ENCODE measurements around the gene ACSM6. TPM values are rescaled to one million over a fixed set of nuclear protein-coding genes. Genes with fewer than 3 reads are reported as not detected.

Gene ACSM6
- total RNA-seq, 1 experiment from 2014 or later, result not detected

DNA sequence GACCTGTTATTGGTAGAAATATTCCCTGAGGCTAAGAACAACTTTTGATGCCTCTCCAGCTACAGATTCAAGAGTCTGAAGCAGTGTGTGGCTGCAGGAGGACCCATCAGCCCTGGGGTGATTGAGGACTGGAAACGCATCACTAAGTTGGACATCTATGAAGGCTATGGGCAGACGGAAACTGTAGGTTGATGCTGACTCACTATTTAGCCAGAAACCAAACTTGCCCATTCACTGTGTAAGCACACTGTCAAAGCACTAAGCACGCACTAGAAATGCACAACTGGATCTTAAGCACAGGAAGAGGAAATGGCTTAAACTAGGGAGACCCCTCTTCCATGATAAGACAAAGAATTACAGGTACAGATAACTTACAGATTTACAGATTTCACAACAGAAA, 20.8 kb downstream of the ACSM6 start (continued):
- TF ChIP-seq, protein P1, sequence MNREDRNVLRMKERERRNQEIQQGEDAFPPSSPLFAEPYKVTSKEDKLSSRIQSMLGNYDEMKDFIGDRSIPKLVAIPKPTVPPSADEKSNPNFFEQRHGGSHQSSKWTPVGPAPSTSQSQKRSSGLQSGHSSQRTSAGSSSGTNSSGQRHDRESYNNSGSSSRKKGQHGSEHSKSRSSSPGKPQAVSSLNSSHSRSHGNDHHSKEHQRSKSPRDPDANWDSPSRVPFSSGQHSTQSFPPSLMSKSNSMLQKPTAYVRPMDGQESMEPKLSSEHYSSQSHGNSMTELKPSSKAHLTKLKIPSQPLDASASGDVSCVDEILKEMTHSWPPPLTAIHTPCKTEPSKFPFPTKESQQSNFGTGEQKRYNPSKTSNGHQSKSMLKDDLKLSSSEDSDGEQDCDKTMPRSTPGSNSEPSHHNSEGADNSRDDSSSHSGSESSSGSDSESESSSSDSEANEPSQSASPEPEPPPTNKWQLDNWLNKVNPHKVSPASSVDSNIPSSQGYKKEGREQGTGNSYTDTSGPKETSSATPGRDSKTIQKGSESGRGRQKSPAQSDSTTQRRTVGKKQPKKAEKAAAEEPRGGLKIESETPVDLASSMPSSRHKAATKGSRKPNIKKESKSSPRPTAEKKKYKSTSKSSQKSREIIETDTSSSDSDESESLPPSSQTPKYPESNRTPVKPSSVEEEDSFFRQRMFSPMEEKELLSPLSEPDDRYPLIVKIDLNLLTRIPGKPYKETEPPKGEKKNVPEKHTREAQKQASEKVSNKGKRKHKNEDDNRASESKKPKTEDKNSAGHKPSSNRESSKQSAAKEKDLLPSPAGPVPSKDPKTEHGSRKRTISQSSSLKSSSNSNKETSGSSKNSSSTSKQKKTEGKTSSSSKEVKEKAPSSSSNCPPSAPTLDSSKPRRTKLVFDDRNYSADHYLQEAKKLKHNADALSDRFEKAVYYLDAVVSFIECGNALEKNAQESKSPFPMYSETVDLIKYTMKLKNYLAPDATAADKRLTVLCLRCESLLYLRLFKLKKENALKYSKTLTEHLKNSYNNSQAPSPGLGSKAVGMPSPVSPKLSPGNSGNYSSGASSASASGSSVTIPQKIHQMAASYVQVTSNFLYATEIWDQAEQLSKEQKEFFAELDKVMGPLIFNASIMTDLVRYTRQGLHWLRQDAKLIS (CRISPR knock-in tag; IDR thresholded peaks at IDR 0.05; ENCODE audit: borderline replicate concordance), result no peak
- TF ChIP-seq ZBTB21 (CRISPR knock-in tag; IDR thresholded peaks at IDR 0.05; ENCODE audit: borderline replicate concordance) (no peak), SMAD4 (CRISPR knock-in tag; IDR thresholded peaks at IDR 0.05) (no peak)
- TF ChIP-seq, protein P2, sequence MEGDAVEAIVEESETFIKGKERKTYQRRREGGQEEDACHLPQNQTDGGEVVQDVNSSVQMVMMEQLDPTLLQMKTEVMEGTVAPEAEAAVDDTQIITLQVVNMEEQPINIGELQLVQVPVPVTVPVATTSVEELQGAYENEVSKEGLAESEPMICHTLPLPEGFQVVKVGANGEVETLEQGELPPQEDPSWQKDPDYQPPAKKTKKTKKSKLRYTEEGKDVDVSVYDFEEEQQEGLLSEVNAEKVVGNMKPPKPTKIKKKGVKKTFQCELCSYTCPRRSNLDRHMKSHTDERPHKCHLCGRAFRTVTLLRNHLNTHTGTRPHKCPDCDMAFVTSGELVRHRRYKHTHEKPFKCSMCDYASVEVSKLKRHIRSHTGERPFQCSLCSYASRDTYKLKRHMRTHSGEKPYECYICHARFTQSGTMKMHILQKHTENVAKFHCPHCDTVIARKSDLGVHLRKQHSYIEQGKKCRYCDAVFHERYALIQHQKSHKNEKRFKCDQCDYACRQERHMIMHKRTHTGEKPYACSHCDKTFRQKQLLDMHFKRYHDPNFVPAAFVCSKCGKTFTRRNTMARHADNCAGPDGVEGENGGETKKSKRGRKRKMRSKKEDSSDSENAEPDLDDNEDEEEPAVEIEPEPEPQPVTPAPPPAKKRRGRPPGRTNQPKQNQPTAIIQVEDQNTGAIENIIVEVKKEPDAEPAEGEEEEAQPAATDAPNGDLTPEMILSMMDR (IDR thresholded peaks at IDR 0.05), result no peak
- TF ChIP-seq, protein P3, sequence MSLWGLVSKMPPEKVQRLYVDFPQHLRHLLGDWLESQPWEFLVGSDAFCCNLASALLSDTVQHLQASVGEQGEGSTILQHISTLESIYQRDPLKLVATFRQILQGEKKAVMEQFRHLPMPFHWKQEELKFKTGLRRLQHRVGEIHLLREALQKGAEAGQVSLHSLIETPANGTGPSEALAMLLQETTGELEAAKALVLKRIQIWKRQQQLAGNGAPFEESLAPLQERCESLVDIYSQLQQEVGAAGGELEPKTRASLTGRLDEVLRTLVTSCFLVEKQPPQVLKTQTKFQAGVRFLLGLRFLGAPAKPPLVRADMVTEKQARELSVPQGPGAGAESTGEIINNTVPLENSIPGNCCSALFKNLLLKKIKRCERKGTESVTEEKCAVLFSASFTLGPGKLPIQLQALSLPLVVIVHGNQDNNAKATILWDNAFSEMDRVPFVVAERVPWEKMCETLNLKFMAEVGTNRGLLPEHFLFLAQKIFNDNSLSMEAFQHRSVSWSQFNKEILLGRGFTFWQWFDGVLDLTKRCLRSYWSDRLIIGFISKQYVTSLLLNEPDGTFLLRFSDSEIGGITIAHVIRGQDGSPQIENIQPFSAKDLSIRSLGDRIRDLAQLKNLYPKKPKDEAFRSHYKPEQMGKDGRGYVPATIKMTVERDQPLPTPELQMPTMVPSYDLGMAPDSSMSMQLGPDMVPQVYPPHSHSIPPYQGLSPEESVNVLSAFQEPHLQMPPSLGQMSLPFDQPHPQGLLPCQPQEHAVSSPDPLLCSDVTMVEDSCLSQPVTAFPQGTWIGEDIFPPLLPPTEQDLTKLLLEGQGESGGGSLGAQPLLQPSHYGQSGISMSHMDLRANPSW (CRISPR knock-in tag; conservative IDR thresholded peaks at IDR 0.05; ENCODE audit: low read depth), result no peak

DNA sequence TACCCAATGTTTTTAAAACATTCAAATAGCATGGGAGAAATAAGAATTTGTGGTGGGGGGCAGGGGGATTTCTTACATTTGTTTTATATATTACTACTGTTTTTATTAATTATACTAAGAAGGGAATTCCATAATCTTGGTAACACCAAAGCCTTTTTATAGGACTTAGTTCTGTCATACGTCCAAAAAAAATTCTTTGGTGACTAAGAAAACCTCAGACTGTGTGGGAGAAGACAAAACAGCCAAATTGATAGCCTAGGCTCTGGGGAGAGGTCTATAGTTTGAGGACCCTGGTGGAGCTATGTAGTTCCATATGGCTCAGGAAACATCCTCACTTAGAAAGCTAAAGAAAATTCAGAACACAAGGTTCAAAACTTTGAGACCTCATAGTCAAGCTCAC, 23.4 kb downstream of the ACSM6 start:
- H3K4me3 Mint-ChIP-seq, result no peak overlapping the region
- CTCF ChIA-PET, result interaction anchor here (0.8 to 1.1 kb wide), 2 partner anchors 26 to 29 kb away, joined by 3 to 4 read pairs; no protein-coding TSS in a partner anchor
- no peaks in the 10 kb centered on the region for H3K27me3 Mint-ChIP-seq (ENCODE audit: low read depth)
- no peak for ATAC-seq
- peaks cover 33% of the 10 kb centered on the region for H3K36me3 Mint-ChIP-seq
- peaks cover 42% of the 10 kb centered on the region for H3K4me1 Mint-ChIP-seq
- 0 out of 2 replicates have a peak overlapping the region, but pooled peaks have one; percentile 58 for H3K27ac Mint-ChIP-seq
- H3K9me3 Mint-ChIP-seq, result peaks cover 20% of the 10 kb centered on the region
- POLR2A ChIA-PET, result no interaction called here
- TF ChIP-seq, protein P4, sequence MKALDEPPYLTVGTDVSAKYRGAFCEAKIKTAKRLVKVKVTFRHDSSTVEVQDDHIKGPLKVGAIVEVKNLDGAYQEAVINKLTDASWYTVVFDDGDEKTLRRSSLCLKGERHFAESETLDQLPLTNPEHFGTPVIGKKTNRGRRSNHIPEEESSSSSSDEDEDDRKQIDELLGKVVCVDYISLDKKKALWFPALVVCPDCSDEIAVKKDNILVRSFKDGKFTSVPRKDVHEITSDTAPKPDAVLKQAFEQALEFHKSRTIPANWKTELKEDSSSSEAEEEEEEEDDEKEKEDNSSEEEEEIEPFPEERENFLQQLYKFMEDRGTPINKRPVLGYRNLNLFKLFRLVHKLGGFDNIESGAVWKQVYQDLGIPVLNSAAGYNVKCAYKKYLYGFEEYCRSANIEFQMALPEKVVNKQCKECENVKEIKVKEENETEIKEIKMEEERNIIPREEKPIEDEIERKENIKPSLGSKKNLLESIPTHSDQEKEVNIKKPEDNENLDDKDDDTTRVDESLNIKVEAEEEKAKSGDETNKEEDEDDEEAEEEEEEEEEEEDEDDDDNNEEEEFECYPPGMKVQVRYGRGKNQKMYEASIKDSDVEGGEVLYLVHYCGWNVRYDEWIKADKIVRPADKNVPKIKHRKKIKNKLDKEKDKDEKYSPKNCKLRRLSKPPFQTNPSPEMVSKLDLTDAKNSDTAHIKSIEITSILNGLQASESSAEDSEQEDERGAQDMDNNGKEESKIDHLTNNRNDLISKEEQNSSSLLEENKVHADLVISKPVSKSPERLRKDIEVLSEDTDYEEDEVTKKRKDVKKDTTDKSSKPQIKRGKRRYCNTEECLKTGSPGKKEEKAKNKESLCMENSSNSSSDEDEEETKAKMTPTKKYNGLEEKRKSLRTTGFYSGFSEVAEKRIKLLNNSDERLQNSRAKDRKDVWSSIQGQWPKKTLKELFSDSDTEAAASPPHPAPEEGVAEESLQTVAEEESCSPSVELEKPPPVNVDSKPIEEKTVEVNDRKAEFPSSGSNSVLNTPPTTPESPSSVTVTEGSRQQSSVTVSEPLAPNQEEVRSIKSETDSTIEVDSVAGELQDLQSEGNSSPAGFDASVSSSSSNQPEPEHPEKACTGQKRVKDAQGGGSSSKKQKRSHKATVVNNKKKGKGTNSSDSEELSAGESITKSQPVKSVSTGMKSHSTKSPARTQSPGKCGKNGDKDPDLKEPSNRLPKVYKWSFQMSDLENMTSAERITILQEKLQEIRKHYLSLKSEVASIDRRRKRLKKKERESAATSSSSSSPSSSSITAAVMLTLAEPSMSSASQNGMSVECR (CRISPR knock-in tag; IDR thresholded peaks at IDR 0.05; ENCODE audit: borderline replicate concordance), result no peak
- no peak for TF ChIP-seq IRF2 (CRISPR knock-in tag; IDR thresholded peaks at IDR 0.05; ENCODE audit: borderline replicate concordance, low read depth)
- TF ChIP-seq PRRX2 (CRISPR knock-in tag; IDR thresholded peaks at IDR 0.05), result no peak
- no peak for TF ChIP-seq ATF1 (CRISPR knock-in tag; IDR thresholded peaks at IDR 0.05)
- TF ChIP-seq, protein P5, sequence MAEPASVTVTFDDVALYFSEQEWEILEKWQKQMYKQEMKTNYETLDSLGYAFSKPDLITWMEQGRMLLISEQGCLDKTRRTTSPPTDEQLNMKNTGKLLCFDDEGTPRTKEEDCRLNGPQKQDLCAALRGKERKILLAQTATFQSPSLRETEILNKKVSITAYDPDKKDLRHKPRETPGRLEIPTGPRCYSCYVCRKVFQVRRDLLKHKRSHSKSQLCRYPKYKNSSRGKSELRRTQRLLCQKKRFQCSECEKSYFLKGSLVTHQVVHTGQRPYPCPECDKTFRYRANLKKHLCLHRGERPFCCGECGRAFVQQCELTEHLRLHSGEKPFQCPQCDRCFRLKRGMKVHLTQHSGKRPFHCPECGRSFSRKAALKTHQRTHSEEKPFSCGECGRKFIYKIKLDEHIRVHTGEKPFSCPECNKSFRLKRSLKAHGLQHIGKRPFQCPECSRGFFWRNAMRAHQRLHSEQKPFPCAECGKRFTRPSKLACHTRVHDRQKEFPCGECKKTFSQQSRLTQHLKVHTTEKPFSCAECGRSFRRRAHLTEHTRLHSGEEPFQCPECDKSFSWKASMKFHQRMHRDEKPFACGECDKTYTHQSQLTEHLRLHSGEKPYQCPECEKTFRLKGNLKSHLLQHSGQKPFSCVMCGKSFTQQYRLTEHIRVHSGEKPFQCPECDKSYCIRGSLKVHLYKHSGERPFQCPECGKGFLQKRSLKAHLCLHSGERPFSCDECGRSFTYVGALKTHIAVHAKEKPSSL (CRISPR knock-in tag; conservative IDR thresholded peaks at IDR 0.05), result no peak
- TF ChIP-seq, protein P6, sequence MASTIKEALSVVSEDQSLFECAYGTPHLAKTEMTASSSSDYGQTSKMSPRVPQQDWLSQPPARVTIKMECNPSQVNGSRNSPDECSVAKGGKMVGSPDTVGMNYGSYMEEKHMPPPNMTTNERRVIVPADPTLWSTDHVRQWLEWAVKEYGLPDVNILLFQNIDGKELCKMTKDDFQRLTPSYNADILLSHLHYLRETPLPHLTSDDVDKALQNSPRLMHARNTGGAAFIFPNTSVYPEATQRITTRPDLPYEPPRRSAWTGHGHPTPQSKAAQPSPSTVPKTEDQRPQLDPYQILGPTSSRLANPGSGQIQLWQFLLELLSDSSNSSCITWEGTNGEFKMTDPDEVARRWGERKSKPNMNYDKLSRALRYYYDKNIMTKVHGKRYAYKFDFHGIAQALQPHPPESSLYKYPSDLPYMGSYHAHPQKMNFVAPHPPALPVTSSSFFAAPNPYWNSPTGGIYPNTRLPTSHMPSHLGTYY (CRISPR knock-in tag; IDR thresholded peaks at IDR 0.05), result no peak
- TF ChIP-seq, protein P7, sequence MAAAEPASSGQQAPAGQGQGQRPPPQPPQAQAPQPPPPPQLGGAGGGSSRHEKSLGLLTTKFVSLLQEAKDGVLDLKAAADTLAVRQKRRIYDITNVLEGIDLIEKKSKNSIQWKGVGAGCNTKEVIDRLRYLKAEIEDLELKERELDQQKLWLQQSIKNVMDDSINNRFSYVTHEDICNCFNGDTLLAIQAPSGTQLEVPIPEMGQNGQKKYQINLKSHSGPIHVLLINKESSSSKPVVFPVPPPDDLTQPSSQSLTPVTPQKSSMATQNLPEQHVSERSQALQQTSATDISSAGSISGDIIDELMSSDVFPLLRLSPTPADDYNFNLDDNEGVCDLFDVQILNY (CRISPR knock-in tag; IDR thresholded peaks at IDR 0.05), result no peak
- no peak for TF ChIP-seq ZNF317 (CRISPR knock-in tag; IDR thresholded peaks at IDR 0.05; ENCODE audit: borderline replicate concordance, low read depth)
- TF ChIP-seq, protein P8, sequence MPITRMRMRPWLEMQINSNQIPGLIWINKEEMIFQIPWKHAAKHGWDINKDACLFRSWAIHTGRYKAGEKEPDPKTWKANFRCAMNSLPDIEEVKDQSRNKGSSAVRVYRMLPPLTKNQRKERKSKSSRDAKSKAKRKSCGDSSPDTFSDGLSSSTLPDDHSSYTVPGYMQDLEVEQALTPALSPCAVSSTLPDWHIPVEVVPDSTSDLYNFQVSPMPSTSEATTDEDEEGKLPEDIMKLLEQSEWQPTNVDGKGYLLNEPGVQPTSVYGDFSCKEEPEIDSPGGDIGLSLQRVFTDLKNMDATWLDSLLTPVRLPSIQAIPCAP (CRISPR knock-in tag; IDR thresholded peaks at IDR 0.05), result no peak
- TF ChIP-seq, protein P9, sequence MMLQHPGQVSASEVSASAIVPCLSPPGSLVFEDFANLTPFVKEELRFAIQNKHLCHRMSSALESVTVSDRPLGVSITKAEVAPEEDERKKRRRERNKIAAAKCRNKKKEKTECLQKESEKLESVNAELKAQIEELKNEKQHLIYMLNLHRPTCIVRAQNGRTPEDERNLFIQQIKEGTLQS (CRISPR knock-in tag; conservative IDR thresholded peaks at IDR 0.05), result no peak
- no peak for TF ChIP-seq ZNF423 (CRISPR knock-in tag; IDR thresholded peaks at IDR 0.05)
- TF ChIP-seq ZNF121 (CRISPR knock-in tag; IDR thresholded peaks at IDR 0.05), result no peak
- DNase-seq (ENCODE audit: low spot score), result no peak

Measured in WTC11 (cell line).